B cell (primary cell): ENCODE measurements around the gene NTN4. TPM values are rescaled to one million over a fixed set of nuclear protein-coding genes. Genes with fewer than 3 reads are reported as not detected.

Experiments used
- ATAC-seq: fragments of 200-7000 bp; cut with Tn5 transposase; one replicate; pipeline ENCODE4 v1.10.0; 2021; ENCODE audit warnings: low read depth, mild to moderate bottlenecking, moderate number of reproducible peaks, moderate library complexity
- CTCF ChIA-PET: fragments of 350-600 bp; sonication (Branson Sonifier 250); formaldehyde crosslinking; loops from one replicate; lab custom pipeline; 2021; ENCODE audit warnings: antibody characterized with exemption, inconsistent platforms; lab: Charles Lee
- POLR2A ChIA-PET: fragments of 350-600 bp; sonication (Branson Sonifier 250); formaldehyde crosslinking; loops from one replicate; lab custom pipeline; 2021; ENCODE audit warnings: antibody characterized with exemption; lab: Charles Lee
- DNase-seq: peaks from one replicate; pipeline ENCODE4 v3.0.0; 2013
- H2AFZ ChIP-seq: 2 replicates; pipeline ENCODE4 v1.6.1; 2012; ENCODE audit warnings: mild to moderate bottlenecking, low read depth, low read length; ENCODE audit not compliant: insufficient read depth, poor library complexity, severe bottlenecking
- H3K27ac ChIP-seq, 2 donors: 1 replicate in 1 of 2; 2 replicates in 1 of 2; pipeline ENCODE4 v1.5.1; 2012 to 2013; ENCODE audit warnings: low read length in 2 of 2, mild to moderate bottlenecking in 2 of 2, moderate library complexity in 1 of 2
- H3K27me3 ChIP-seq, 4 experiments: fragments of 200-600 bp in 1 of 4; sonication (generic) in 1 of 4; replicated peaks in 1 of 4; 1 replicate in 2 of 4; 2 replicates in 2 of 4; pipeline versions ENCODE4 v1.6.1 to v1.7.0; 2013 to 2016; ENCODE audit warnings: low read length in 3 of 4, mild to moderate bottlenecking in 2 of 4, mixed read lengths in 1 of 4, moderate library complexity in 1 of 4; ENCODE audit not compliant: insufficient read depth in 4 of 4, control insufficient read depth in 3 of 4; ENCODE audit errors: control extremely low read depth in 1 of 4
- H3K36me3 ChIP-seq, 2 experiments: replicated peaks in 1 of 2; 1 replicate in 1 of 2; 2 replicates in 1 of 2; pipeline versions ENCODE4 v1.6.1 to v1.7.1; 2013; ENCODE audit warnings: low read length in 1 of 2; ENCODE audit not compliant: insufficient read depth in 2 of 2, control insufficient read depth in 1 of 2; ENCODE audit errors: control extremely low read depth in 1 of 2, extremely low read depth in 1 of 2
- H3K4me1 ChIP-seq, 2 donors: fragments of 200-600 bp in 1 of 2; sonication (generic) in 1 of 2; 1 replicate in 1 of 2; 2 replicates in 1 of 2; pipeline versions ENCODE4 v1.5.1 to v1.6.1; 2013 to 2017; ENCODE audit warnings: low read length in 2 of 2; ENCODE audit not compliant: control insufficient read depth in 2 of 2, insufficient read depth in 2 of 2
- H3K4me2 ChIP-seq: replicated peaks from 2 replicates; pipeline ENCODE3; 2012; ENCODE audit warnings: mild to moderate bottlenecking, low read depth, low read length; ENCODE audit not compliant: poor library complexity, severe bottlenecking
- H3K4me3 ChIP-seq, 5 experiments: fragments of 200-600 bp in 1 of 5; sonication (generic) in 1 of 5; 1 replicate in 3 of 5; 2 replicates in 2 of 5; pipeline versions ENCODE4 v1.5.1 to v1.7.0; 2011 to 2016; ENCODE audit warnings: low read length in 4 of 5, mild to moderate bottlenecking in 4 of 5, low read depth in 2 of 5, control low read depth in 1 of 5, moderate library complexity in 1 of 5; ENCODE audit not compliant: insufficient read depth in 1 of 5; ENCODE audit errors: control extremely low read depth in 1 of 5, extremely low read depth in 1 of 5
- H3K79me2 ChIP-seq: fragments of 200-600 bp; sonication (generic); one replicate; pipeline ENCODE4 v1.6.0; 2016; ENCODE audit warnings: low read length; ENCODE audit not compliant: control insufficient read depth, insufficient read depth
- H3K9ac ChIP-seq: fragments of 200-600 bp; sonication (generic); 2 replicates; pipeline ENCODE4 v1.6.1; 2017; ENCODE audit warnings: mild to moderate bottlenecking, low read length, moderate library complexity
- H3K9me3 ChIP-seq, 3 donors: one replicate each; pipeline versions ENCODE4 v1.6.1 to v1.7.1; 2013; ENCODE audit warnings: low read length in 2 of 3; ENCODE audit not compliant: control insufficient read depth in 2 of 3, insufficient read depth in 1 of 3; ENCODE audit errors: control extremely low read depth in 1 of 3
- H4K20me1 ChIP-seq: 2 replicates; pipeline ENCODE4 v1.6.0; 2012; ENCODE audit warnings: mild to moderate bottlenecking, low read length; ENCODE audit not compliant: insufficient read depth, control insufficient read depth, poor library complexity, severe bottlenecking
- H3K27ac Mint-ChIP-seq: one replicate; pipeline ENCODE4 v1.8.0; 2021; ENCODE audit warnings: mixed read lengths
- H3K27me3 Mint-ChIP-seq: one replicate; pipeline ENCODE4 v1.8.0; 2021; ENCODE audit warnings: mixed read lengths
- H3K4me1 Mint-ChIP-seq: one replicate; pipeline ENCODE4 v1.8.0; 2021; ENCODE audit warnings: mixed read lengths
- H3K4me3 Mint-ChIP-seq: one replicate; pipeline ENCODE4 v1.8.0; 2021; ENCODE audit warnings: mixed read lengths
- H3K9me3 Mint-ChIP-seq: one replicate; pipeline ENCODE4 v1.8.0; 2022; ENCODE audit warnings: mixed read lengths; ENCODE audit not compliant: insufficient read depth
- CTCF ChIP-seq: fragments of 200-600 bp; IDR thresholded peaks from one replicate; pipeline ENCODE4 v1.8.0; 2022; ENCODE audit warnings: antibody characterized with exemption, mild to moderate bottlenecking
- EZH2 ChIP-seq: IDR thresholded peaks from 2 replicates; pipeline ENCODE4 v1.6.1; 2012; ENCODE audit warnings: borderline replicate concordance, low read depth, mild to moderate bottlenecking, moderate library complexity, low read length; ENCODE audit not compliant: insufficient read depth, poor library complexity, severe bottlenecking
- WGBS: methylation state at CpG from one replicate; pipeline ENCODE4 v1.1.5; 2013; ENCODE audit warnings: missing lambda C conversion rate; ENCODE audit not compliant: insufficient coverage; 5-methylcytosine and 5-hydroxymethylcytosine counted together
- intact Hi-C: fragments of 100-400 bp; cut with micrococcal nuclease; formaldehyde crosslinking; loops from one replicate; pipeline ENCODE4 v1.10.0; 2022
- polyA plus RNA-seq: library from polyadenylated mRNA; depleted of rRNA; stranded (reverse); fragments of >200 nt; gene quantifications from 2 replicates; pipeline ENCODE4 v1.2.3, GENCODE V29; 2012
- total RNA-seq, 2 donors: library from RNA; stranded (reverse); fragments of 120-200 nt in 1 of 2; gene quantifications; 1 replicate in 1 of 2; 2 replicates in 1 of 2; pipeline versions ENCODE4 v1.2.3 to v1.2.4, GENCODE V29; 2013 to 2022

Gene NTN4
- total and polyA plus RNA-seq, 2 donors (not counting 1 experiment from before 2014, with no cell fraction given) = not detected

GRCh38 chr12:95740751-95741150 is 49.8 kb downstream of the NTN4 start:
- Histone ChIP-seq H3K27ac (no peak overlapping the region), H3K79me2 (no peaks in the 10 kb centered on the region), H3K4me1 (no peaks in the 10 kb centered on the region), H4K20me1 (no peaks in the 10 kb centered on the region), H3K27me3 (no peaks in the 10 kb centered on the region), H3K9me3 (peaks cover 0 to 7% (median 2%) of the 10 kb centered on the region in 3 donors), H3K4me3 (no peak overlapping the region), H3K9ac (no peak overlapping the region), H3K36me3 (no peaks in the 10 kb centered on the region), H2AFZ (no peak overlapping the region), H3K4me2 (no peak overlapping the region)
- no peak for TF ChIP-seq CTCF
- TF ChIP-seq EZH2 = no peak
- Mint-ChIP-seq H3K9me3 (peaks cover 5% of the 10 kb centered on the region), H3K27me3 (peaks cover 16% of the 10 kb centered on the region), H3K27ac (no peak overlapping the region), H3K4me3 (no peak overlapping the region), H3K4me1 (no peaks in the 10 kb centered on the region)
- ChIA-PET CTCF (no interaction called here), POLR2A (no interaction called here)
- ATAC-seq (no peak), DNase-seq (no peak)
- no CpG with 5 or more reads among the region's 1 CpG for WGBS
- intact Hi-C loops = no loop called here

GRCh38 chr12:95739561-95740313 is 50.8 kb downstream of the NTN4 start:
- no peaks in the 10 kb centered on the region for H4K20me1 ChIP-seq
- no peak overlapping the region for H2AFZ ChIP-seq
- no peaks in the 10 kb centered on the region for H3K9me3 Mint-ChIP-seq
- H3K27me3 ChIP-seq = no peaks in the 10 kb centered on the region
- TF ChIP-seq EZH2 (no peak), CTCF (no peak)
- no peak overlapping the region for H3K9ac ChIP-seq
- 74% methylated on average over 10 of the region's 13 CpGs for WGBS
- no peaks in the 10 kb centered on the region for H3K79me2 ChIP-seq
- no peaks in the 10 kb centered on the region for H3K4me1 Mint-ChIP-seq
- H3K36me3 ChIP-seq = no peaks in the 10 kb centered on the region
- H3K4me3 Mint-ChIP-seq = no peak overlapping the region
- H3K4me2 ChIP-seq = no peak overlapping the region
- no peaks in the 10 kb centered on the region for H3K4me1 ChIP-seq
- no peak overlapping the region for H3K4me3 ChIP-seq
- ATAC-seq (no peak), DNase-seq (no peak)
- POLR2A ChIA-PET = no interaction called here
- H3K27ac ChIP-seq = no peak overlapping the region
- no peak overlapping the region for H3K27ac Mint-ChIP-seq
- peaks cover 0 to 3% (median 0%) of the 10 kb centered on the region in 3 donors for H3K9me3 ChIP-seq
- H3K27me3 Mint-ChIP-seq = peaks cover 16% of the 10 kb centered on the region
- intact Hi-C loops = no loop called here
- CTCF ChIA-PET = no interaction called here
